Activated T-cell treated with anti-CD3 and anti-CD28 coated beads, Interleukin-2, amount 50 U/mL, for 4 hours (primary cell): Measurements from ENCODE around the gene AVPR2. TPM values are rescaled to one million over a fixed set of nuclear protein-coding genes. Genes with fewer than 3 reads are reported as not detected.

Experiments used
- ATAC-seq, 2 donors: fragments of 200-7000 bp; cut with Tn5 transposase; one replicate each; pipeline ENCODE4 v1.10.0; 2021
- DNase-seq: peaks from one replicate; pipeline ENCODE4 v3.0.0-alpha.2; 2020
- H3K27me3 Mint-ChIP-seq: one replicate; pipeline ENCODE4 v1.8.0; 2021; ENCODE audit warnings: low read depth, mixed read lengths
- H3K36me3 Mint-ChIP-seq: one replicate; pipeline ENCODE4 v1.8.0; 2022; ENCODE audit warnings: mixed read lengths; ENCODE audit not compliant: insufficient read depth
- H3K4me1 Mint-ChIP-seq: one replicate; pipeline ENCODE4 v1.8.0; 2021; ENCODE audit warnings: low read depth, mixed read lengths
- H3K4me3 Mint-ChIP-seq: one replicate; pipeline ENCODE4 v1.8.0; 2021; ENCODE audit warnings: mild to moderate bottlenecking, moderate library complexity, mixed read lengths
- H3K9me3 Mint-ChIP-seq: one replicate; pipeline ENCODE4 v1.8.0; 2021; ENCODE audit warnings: mixed read lengths
- total RNA-seq, 3 donors: library from RNA; stranded (reverse); gene quantifications; one replicate each; pipeline ENCODE4 v1.2.1, GENCODE V29; 2021

AVPR2 gene
- total RNA-seq, 3 donors from 2014 or later, result not detected

- Mint-ChIP-seq H3K4me1 (peaks cover 1% of the 10 kb centered on the region), H3K36me3 (no peaks in the 10 kb centered on the region), H3K4me3 (no peak overlapping the region), H3K27me3 (peaks cover 19% of the 10 kb centered on the region), H3K9me3 (no peaks in the 10 kb centered on the region)
- ATAC-seq (no peak), DNase-seq (no peak)
These were observed 17.6 kb upstream of the AVPR2 start for GRCh38 chrX:153886915-153887314.

GRCh38 chrX:153887385-153887784, 17.1 kb upstream of the AVPR2 start:
- Mint-ChIP-seq H3K4me1 (peaks cover 1% of the 10 kb centered on the region), H3K4me3 (no peak overlapping the region), H3K27me3 (peaks cover 17% of the 10 kb centered on the region), H3K36me3 (no peaks in the 10 kb centered on the region), H3K9me3 (no peaks in the 10 kb centered on the region)
- DNase-seq, result no peak
- ATAC-seq, result no peak

GRCh38 chrX:153888344-153888743, 16.1 kb upstream of the AVPR2 start:
- H3K36me3 Mint-ChIP-seq, result no peaks in the 10 kb centered on the region
- H3K27me3 Mint-ChIP-seq, result peaks cover 17% of the 10 kb centered on the region
- DNase-seq (no peak), ATAC-seq (no peak)
- no peak overlapping the region for H3K4me3 Mint-ChIP-seq
- H3K4me1 Mint-ChIP-seq, result peaks cover 1% of the 10 kb centered on the region
- H3K9me3 Mint-ChIP-seq, result no peaks in the 10 kb centered on the region

- Mint-ChIP-seq H3K36me3 (no peaks in the 10 kb centered on the region), H3K4me3 (no peak overlapping the region), H3K9me3 (no peaks in the 10 kb centered on the region), H3K4me1 (peaks cover 1% of the 10 kb centered on the region), H3K27me3 (peaks cover 13% of the 10 kb centered on the region)
- DNase-seq (no peak), ATAC-seq (no peak)
These were observed 15.3 kb upstream of the AVPR2 start for GRCh38 chrX:153889123-153889522.

GRCh38 chrX:153897899-153898298, 6.6 kb upstream of the AVPR2 start:
- Mint-ChIP-seq H3K9me3 (no peaks in the 10 kb centered on the region), H3K27me3 (peaks cover 3% of the 10 kb centered on the region), H3K4me3 (no peak overlapping the region), H3K36me3 (no peaks in the 10 kb centered on the region), H3K4me1 (peaks cover 19% of the 10 kb centered on the region)
- no peak for ATAC-seq
- DNase-seq, result no peak

- DNase-seq (peak; percentile 45), ATAC-seq (peak; percentile 80 to 83)
- Mint-ChIP-seq H3K27me3 (no peaks in the 10 kb centered on the region), H3K36me3 (no peaks in the 10 kb centered on the region), H3K4me1 (peaks cover 39% of the 10 kb centered on the region), H3K4me3 (peak overlapping the region; percentile 43), H3K9me3 (no peaks in the 10 kb centered on the region)
These were observed 3.4 kb upstream of the AVPR2 start for GRCh38 chrX:153900831-153901752.

- H3K27me3 Mint-ChIP-seq, result no peaks in the 10 kb centered on the region
- no peak overlapping the region for H3K4me3 Mint-ChIP-seq
- ATAC-seq, result no peak
- H3K4me1 Mint-ChIP-seq, result peaks cover 39% of the 10 kb centered on the region
- no peaks in the 10 kb centered on the region for H3K36me3 Mint-ChIP-seq
- H3K9me3 Mint-ChIP-seq, result no peaks in the 10 kb centered on the region
- DNase-seq, result no peak
These were observed 2.7 kb upstream of the AVPR2 start for GRCh38 chrX:153901753-153902140.

- Mint-ChIP-seq H3K27me3 (no peaks in the 10 kb centered on the region), H3K9me3 (no peaks in the 10 kb centered on the region), H3K4me1 (peaks cover 39% of the 10 kb centered on the region), H3K4me3 (no peak overlapping the region), H3K36me3 (no peaks in the 10 kb centered on the region)
- DNase-seq (no peak), ATAC-seq (no peak)
These were observed 2.1 kb upstream of the AVPR2 start for GRCh38 chrX:153902385-153902784.

- Mint-ChIP-seq H3K9me3 (no peaks in the 10 kb centered on the region), H3K36me3 (no peaks in the 10 kb centered on the region), H3K27me3 (no peaks in the 10 kb centered on the region), H3K4me3 (peak overlapping the region; percentile 2), H3K4me1 (peaks cover 39% of the 10 kb centered on the region)
- no peak for ATAC-seq
- no peak for DNase-seq
These were observed 1.1 kb upstream of the AVPR2 start for GRCh38 chrX:153903238-153903980.

GRCh38 chrX:153905481-153906095, 1.1 kb downstream of the AVPR2 start:
- H3K9me3 Mint-ChIP-seq, result no peaks in the 10 kb centered on the region
- ATAC-seq (no peak), DNase-seq (no peak)
- H3K27me3 Mint-ChIP-seq, result no peaks in the 10 kb centered on the region
- peaks cover 36% of the 10 kb centered on the region for H3K4me1 Mint-ChIP-seq
- H3K4me3 Mint-ChIP-seq, result no peak overlapping the region
- H3K36me3 Mint-ChIP-seq, result no peaks in the 10 kb centered on the region

- ATAC-seq, result peak in 1 of 2 donors; percentile 33
- no peaks in the 10 kb centered on the region for H3K36me3 Mint-ChIP-seq
- H3K27me3 Mint-ChIP-seq, result no peaks in the 10 kb centered on the region
- no peaks in the 10 kb centered on the region for H3K9me3 Mint-ChIP-seq
- H3K4me3 Mint-ChIP-seq, result no peak overlapping the region
- no peak for DNase-seq
- H3K4me1 Mint-ChIP-seq, result peaks cover 31% of the 10 kb centered on the region
These were observed 1.8 kb downstream of the AVPR2 start for GRCh38 chrX:153906126-153906917.

GRCh38 chrX:153907456-153907855, 3.0 kb downstream of the AVPR2 start:
- Mint-ChIP-seq H3K36me3 (peaks cover 5% of the 10 kb centered on the region), H3K9me3 (no peaks in the 10 kb centered on the region), H3K27me3 (no peaks in the 10 kb centered on the region), H3K4me1 (peaks cover 28% of the 10 kb centered on the region), H3K4me3 (no peak overlapping the region)
- no peak for DNase-seq
- no peak for ATAC-seq

- H3K4me1 Mint-ChIP-seq, result peaks cover 21% of the 10 kb centered on the region
- peaks cover 5% of the 10 kb centered on the region for H3K36me3 Mint-ChIP-seq
- no peaks in the 10 kb centered on the region for H3K9me3 Mint-ChIP-seq
- H3K4me3 Mint-ChIP-seq, result no peak overlapping the region
- H3K27me3 Mint-ChIP-seq, result no peaks in the 10 kb centered on the region
- DNase-seq, result no peak
- ATAC-seq, result no peak
These were observed 3.9 kb downstream of the AVPR2 start for GRCh38 chrX:153908219-153908860.
